Measurements from ENCODE around the gene PFN1.
"Not testable (repeated sequence)": the region's sequence is repeated elsewhere in the genome, so short reads cannot be mapped to it uniquely, and the experiment has no call there.

Gene PFN1

DNA sequence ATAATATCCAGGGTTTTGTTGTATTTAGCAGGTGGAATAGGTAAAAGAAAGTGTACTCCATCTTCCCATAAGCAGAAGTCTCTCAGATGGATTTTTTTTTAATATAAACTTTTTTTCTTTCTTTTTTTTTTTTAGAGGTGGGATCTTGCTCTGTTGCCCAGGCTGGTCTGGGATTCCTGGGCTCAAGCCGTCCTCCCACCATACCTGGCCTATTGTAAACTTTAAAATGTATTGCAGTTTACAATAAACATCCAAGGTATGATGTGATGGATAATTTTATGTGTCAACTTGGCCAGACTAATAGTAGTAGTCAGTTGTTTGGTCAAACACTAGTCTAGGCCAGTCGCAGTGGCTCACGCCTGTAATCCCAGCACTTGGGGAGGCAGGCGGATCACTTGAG lies 27.0 kb downstream of the PFN1 start:
- no peak for DNase-seq (ENCODE audit: low spot score)

GRCh38 chr17:4920351-4921048 lies 27.8 kb downstream of the PFN1 start:
- no peak for DNase-seq (ENCODE audit: low spot score)

DNA sequence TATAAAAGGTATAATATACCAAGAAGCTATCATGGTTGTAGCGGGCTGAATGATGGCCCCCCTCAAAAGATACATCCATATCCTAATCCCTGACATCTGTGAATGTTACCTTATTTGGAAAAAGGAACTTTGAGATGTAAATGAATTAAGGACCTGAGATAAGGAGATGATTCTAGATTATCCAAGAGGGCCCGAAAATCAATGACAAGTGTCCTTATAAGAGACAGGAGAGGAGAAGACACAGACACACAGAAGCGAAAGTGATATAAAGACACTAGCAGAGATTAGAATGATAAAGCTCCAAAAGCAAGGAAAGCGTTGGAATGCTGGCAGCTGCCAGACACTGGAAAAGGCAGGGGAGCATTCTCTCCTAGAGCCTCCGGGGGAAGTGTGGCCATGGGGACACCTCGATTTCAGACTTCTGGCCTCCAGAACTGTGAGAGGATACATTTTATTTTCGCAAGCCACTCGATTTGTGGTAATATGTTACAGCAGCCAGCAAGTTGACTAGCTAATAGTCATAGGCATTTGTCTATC lies 28.8 kb downstream of the PFN1 start:
- DNase-seq (ENCODE audit: low spot score): no peak

DNA sequence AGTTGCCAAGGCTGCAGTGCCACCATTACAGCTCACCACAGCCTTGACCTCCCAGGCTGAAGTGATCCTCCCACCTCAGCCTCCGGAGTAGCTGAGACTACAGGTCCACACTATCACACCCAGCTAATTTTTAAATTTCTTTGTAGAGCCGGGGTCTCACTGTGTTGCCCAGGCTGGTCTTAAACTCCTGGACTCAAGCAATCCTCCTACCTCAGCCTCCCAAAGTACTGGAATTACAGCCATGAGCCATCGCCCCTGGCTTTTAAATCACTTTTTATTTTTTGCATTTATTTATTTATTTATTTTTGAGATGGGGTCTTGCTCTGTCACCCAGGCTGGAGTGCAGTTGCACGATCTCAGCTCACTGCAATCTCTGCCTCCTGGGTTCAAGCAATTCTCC lies 33.8 kb downstream of the PFN1 start:
- DNase-seq (ENCODE audit: low spot score): not testable (repeated sequence)

- DNase-seq (ENCODE audit: low spot score): peak; percentile 26
Observed at GRCh38 chr17:4913994-4914393, 34.3 kb downstream of the PFN1 start.

GRCh38 chr17:4908711-4909496 lies 39.4 kb downstream of the PFN1 start:
- DNase-seq (ENCODE audit: low spot score): peak; percentile 95

DNA sequence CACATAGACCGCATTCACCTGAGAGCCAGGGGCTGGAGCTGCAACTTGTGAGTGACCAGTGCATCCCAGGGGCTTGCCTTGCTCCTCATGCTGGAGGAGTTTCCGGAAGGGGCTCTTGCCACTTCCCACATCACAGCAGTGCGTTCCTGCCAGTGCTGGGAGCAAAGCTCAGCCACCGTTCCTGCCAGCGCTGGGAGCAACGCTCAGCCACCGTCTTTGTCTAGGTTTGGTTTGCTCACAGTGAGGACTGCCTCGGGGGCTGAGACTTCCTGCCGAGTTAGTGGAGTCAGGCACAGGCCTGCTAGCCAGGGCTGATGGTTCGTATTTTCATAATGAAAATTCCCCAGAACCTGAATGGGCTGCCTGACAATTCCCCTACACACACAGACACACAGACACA lies 40.0 kb downstream of the PFN1 start:
- no peak for DNase-seq (ENCODE audit: low spot score)

GRCh38 chr17:4906642-4907041 lies 41.7 kb downstream of the PFN1 start:
- DNase-seq (ENCODE audit: low spot score): not testable (repeated sequence)

- DNase-seq (ENCODE audit: low spot score): peak; percentile 86
Observed at GRCh38 chr17:4903051-4903818, 45.1 kb downstream of the PFN1 start, which contains the start of gene CHRNE. CHRNE (minus strand) TSS chr17:4903098; CDS start chr17:4903063, 35 bp downstream.

DNA sequence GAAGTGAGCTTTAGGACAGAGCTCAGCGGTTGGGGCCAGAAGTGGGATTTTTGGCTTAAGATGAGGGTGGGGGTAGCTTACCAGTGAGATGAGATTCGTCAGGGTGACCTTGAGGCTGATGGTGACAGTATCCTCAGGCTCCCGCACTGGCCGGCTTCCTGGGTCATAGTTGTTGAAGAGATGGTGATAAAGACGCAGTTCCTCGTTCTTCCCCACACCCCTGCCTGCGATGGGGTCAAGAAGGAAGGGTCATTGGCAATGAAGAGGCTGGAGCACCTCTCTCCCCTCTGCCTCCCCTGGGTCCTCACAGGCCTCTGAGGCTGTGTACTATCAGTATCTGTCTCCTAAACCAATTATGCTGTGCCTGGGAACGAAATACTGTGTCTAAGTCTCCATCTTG lies 45.8 kb downstream of the PFN1 start:
- DNase-seq (ENCODE audit: low spot score): no peak

DNA sequence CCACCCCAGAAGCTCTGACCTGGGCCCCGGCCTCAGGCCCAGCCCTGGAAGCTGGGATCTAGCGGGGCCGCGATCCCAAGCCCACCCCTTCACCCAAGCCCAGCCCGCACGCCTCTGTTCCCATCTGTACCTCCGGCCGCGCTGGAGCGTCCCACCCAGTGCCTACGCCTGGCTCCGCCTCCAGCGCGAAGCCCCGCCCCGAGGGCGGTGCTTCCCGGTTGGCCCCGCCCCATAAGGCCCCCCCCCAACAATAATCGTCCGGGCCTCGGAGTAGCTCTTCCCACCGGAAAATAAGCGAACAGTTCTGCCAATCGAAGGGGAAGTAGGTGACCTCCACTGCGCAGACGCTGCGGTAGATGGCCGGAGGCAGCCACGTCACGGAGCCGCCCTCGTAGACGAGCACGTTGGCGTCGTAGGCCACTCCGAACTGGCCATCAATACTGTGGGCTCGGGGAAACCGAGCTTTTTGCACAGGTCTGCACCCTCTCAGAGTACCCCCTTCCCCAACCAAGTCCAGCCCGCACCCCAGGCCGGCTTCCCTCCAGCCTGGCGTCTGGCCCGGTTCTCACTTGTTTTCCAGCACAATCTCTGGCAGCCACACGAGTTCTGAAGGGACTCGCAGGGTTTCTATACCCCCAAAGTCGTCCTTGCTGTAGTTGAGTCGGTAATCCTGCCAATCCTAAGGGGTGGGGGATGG lies 46.5 kb downstream of the PFN1 start:
- DNase-seq (ENCODE audit: low spot score): no peak

- DNase-seq (ENCODE audit: low spot score): no peak
Observed at GRCh38 chr17:4901108-4901647, 47.2 kb downstream of the PFN1 start.

- DNase-seq (ENCODE audit: low spot score): no peak
Observed at GRCh38 chr17:4900231-4901107, 47.9 kb downstream of the PFN1 start.

DNA sequence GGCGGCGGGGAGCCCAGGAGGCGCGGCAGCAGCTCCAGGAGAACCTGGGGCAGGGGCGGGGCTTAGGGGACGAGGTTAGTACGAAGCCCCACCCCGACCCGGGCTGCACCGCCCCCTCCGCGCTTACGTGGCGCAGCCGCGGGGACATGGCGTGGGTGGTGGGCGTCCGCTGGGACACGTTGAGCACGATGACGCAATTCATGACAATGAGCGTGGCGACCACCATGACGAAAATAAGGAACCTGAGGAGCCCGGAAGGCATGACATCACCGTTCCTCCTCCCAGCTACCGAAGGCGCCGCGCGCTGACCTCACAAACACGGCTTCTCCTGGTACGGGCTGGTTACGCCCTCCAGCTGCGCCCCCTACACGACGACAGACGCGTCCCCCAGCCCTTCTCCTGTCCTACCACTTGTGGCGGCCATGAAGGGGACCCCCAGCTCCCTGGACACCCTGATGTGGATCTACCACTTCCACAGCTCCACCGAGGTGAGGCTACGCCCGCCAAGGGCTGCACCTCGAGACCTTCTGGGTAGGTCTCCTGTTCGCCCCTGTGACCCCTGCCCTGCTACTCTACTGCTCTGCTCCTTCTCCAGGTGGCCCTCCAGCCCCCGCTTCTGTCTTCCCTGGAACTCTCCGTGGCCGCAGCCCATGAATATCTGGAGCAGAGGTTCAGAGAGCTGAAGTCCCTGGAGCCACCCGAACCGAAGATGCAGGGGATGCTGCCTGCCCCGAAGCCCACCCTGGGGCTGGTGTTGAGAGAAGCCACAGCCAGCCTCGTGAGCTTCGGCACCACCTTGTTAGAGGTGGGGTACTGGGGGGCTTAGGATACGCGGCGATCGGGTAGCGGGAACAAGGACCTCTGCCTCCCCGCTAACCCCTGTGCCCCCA lies 48.7 kb downstream of the PFN1 start, which contains the start of gene C17orf107:
Gene C17orf107 (plus strand): TSS at position 196 of the 890 bp plus-strand sequence. CDS start 227 bp downstream, at position 423.
- DNase-seq (ENCODE audit: low spot score): peak; percentile 57

- no peak for DNase-seq (ENCODE audit: low spot score)
Observed at GRCh38 chr17:4898927-4899326, 49.4 kb downstream of the PFN1 start.

DNA sequence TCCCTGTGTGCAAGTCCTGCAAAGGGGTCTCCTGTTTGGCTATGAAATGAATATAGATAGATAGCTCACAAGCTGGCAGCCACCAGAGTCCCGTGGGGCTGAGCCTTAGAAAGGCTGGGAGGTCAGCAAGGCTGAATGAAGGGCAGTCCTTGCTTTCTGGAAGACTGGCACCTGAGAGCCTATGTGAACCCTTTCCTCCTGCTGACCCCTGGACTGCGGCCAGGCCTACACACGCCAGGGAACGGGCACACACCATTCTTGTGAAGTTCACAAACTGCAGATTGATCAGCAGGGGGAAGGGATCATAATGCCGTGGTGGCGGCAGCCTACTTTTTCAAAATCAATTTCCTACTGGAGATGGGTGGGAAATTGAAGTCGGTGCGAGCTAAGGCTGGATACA lies 50.0 kb downstream of the PFN1 start:
- DNase-seq (ENCODE audit: low spot score): no peak

GRCh38 chr17:4897785-4898184 lies 50.5 kb downstream of the PFN1 start:
- no peak for DNase-seq (ENCODE audit: low spot score)

DNA sequence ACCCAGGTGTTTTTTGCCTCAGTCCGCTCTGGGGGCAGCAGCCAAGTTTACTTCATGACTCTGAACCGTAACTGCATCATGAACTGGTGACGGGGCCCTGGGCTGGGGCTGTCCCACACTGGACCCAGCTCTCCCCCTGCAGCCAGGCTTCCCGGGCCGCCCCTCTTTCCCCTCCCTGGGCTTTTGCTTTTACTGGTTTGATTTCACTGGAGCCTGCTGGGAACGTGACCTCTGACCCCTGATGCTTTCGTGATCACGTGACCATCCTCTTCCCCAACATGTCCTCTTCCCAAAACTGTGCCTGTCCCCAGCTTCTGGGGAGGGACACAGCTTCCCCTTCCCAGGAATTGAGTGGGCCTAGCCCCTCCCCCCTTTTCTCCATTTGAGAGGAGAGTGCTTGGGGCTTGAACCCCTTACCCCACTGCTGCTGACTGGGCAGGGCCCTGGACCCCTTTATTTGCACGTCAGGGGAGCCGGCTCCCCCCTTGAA lies 51.1 kb downstream of the PFN1 start:
- no peak for DNase-seq (ENCODE audit: low spot score)
